CD8-positive, alpha-beta memory T cell (primary cell): ENCODE results near the gene NUDT7. TPM values are rescaled to one million over a fixed set of nuclear protein-coding genes. Genes with fewer than 3 reads are reported as not detected.

Experiments
- CTCF ChIA-PET: fragments of 350-600 bp; sonication (Branson Sonifier 250); formaldehyde crosslinking; loops from one replicate; lab custom pipeline; 2021; ENCODE audit warnings: antibody characterized with exemption; lab: Charles Lee
- POLR2A ChIA-PET: fragments of 350-600 bp; sonication (Branson Sonifier 250); formaldehyde crosslinking; loops from one replicate; lab custom pipeline; 2021; ENCODE audit warnings: antibody characterized with exemption; lab: Charles Lee
- DNase-seq, 5 donors: peaks; one replicate each; pipeline versions ENCODE4 v3.0.0 to v3.0.0-alpha.2; 2020 to 2022; ENCODE audit warnings: mixed read lengths in 1 of 5
- H3K27ac ChIP-seq: one replicate; pipeline ENCODE4 v1.7.0; 2013; ENCODE audit warnings: low read depth, mild to moderate bottlenecking, low read length, moderate library complexity
- H3K27me3 ChIP-seq: 2 replicates; pipeline ENCODE4 v1.7.0; 2013; ENCODE audit warnings: low read length, mild to moderate bottlenecking; ENCODE audit not compliant: insufficient read depth, poor library complexity, severe bottlenecking
- H3K36me3 ChIP-seq: 2 replicates; pipeline ENCODE4 v1.7.0; 2013; ENCODE audit warnings: mild to moderate bottlenecking, low read length, moderate library complexity; ENCODE audit not compliant: insufficient read depth
- H3K4me1 ChIP-seq: 2 replicates; pipeline ENCODE4 v1.7.0; 2013; ENCODE audit warnings: mild to moderate bottlenecking, low read length, moderate library complexity; ENCODE audit not compliant: insufficient read depth
- H3K4me3 ChIP-seq: 2 replicates; pipeline ENCODE4 v1.7.0; 2013; ENCODE audit warnings: mild to moderate bottlenecking, low read length
- H3K9me3 ChIP-seq: 2 replicates; pipeline ENCODE4 v1.7.0; 2013; ENCODE audit warnings: mild to moderate bottlenecking, low read length
- H3K27ac Mint-ChIP-seq, 8 donors: one replicate each; pipeline ENCODE4 v1.8.0; 2020 to 2021; ENCODE audit warnings: mixed read lengths in 8 of 8, mild to moderate bottlenecking in 6 of 8, inconsistent platforms in 3 of 8, moderate library complexity in 3 of 8
- H3K27me3 Mint-ChIP-seq, 2 donors: one replicate each; pipeline ENCODE4 v1.8.0; 2020 to 2021; ENCODE audit warnings: mixed read lengths in 2 of 2, mild to moderate bottlenecking in 1 of 2, moderate library complexity in 1 of 2
- H3K36me3 Mint-ChIP-seq, 3 donors: one replicate each; pipeline ENCODE4 v1.8.0; 2020 to 2021; ENCODE audit warnings: mixed read lengths in 3 of 3, inconsistent platforms in 1 of 3, mild to moderate bottlenecking in 1 of 3
- H3K4me1 Mint-ChIP-seq, 3 donors: one replicate each; pipeline ENCODE4 v1.8.0; 2020 to 2021; ENCODE audit warnings: mixed read lengths in 3 of 3, inconsistent platforms in 1 of 3, mild to moderate bottlenecking in 1 of 3
- H3K4me3 Mint-ChIP-seq, 7 donors: one replicate each; pipeline ENCODE4 v1.8.0; 2020 to 2021; ENCODE audit warnings: mixed read lengths in 7 of 7, mild to moderate bottlenecking in 6 of 7, moderate library complexity in 4 of 7, inconsistent platforms in 2 of 7
- H3K9me3 Mint-ChIP-seq, 5 donors: one replicate each; pipeline ENCODE4 v1.8.0; 2020 to 2022; ENCODE audit warnings: mixed read lengths in 5 of 5, mild to moderate bottlenecking in 3 of 5, moderate library complexity in 2 of 5, inconsistent platforms in 1 of 5
- polyA plus RNA-seq: library from polyadenylated mRNA; unstranded; fragments of 300-500 nt; fragmentation: Illumina TruSeq; gene quantifications from one replicate; pipeline ENCODE4 v1.2.3, GENCODE V29; 2021
- total RNA-seq, 2 experiments: library from RNA; stranded (reverse); gene quantifications; one replicate each; pipeline ENCODE4 v1.2.3, GENCODE V29; 2021

NUDT7 gene
- total and polyA plus RNA-seq, 3 experiments from 2014 or later: 4.4 to 18.0 (median 4.5) TPM

DNA sequence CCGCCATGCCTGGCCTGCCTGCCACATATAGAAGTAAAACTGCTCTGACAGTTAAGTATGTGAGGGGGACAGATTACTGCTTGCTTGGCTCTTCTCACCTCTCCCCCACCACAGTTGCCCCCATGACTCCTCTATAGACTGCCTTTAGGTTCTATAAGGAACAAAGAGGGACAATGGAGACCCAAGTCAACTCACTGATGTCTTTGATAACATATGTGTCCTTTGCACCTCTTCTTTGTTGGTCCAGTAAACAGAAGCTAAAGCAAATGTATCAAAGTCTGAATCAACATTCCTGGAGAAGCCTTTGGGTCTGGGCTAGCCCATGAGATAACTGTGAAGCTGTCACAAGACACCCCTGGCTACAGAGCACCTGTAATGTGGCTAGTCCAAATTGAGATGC, 27.1 kb downstream of the NUDT7 start:
- no peaks in the 10 kb centered on the region for H3K9me3 ChIP-seq
- no peak overlapping the region for H3K27ac ChIP-seq
- Mint-ChIP-seq H3K27me3 (peaks cover 1 to 35% of the 10 kb centered on the region in 2 donors), H3K9me3 (no peaks in the 10 kb centered on the region), H3K4me1 (no peaks in the 10 kb centered on the region), H3K4me3 (no peak overlapping the region), H3K27ac (no peak overlapping the region), H3K36me3 (no peaks in the 10 kb centered on the region)
- no peak for DNase-seq
- ChIA-PET POLR2A (no interaction called here), CTCF (no interaction called here)
- H3K4me3 ChIP-seq: no peak overlapping the region
- no peaks in the 10 kb centered on the region for H3K4me1 ChIP-seq
- H3K27me3 ChIP-seq: no peaks in the 10 kb centered on the region
- no peaks in the 10 kb centered on the region for H3K36me3 ChIP-seq

GRCh38 chr16:77758046-77758445, 35.7 kb downstream of the NUDT7 start:
- peaks cover 10 to 24% of the 10 kb centered on the region in 2 donors for H3K27me3 Mint-ChIP-seq
- H3K4me3 ChIP-seq: no peak overlapping the region
- DNase-seq: no peak
- no peak overlapping the region for H3K27ac ChIP-seq
- H3K4me3 Mint-ChIP-seq: no peak overlapping the region
- no peaks in the 10 kb centered on the region for H3K36me3 ChIP-seq
- no peaks in the 10 kb centered on the region for H3K9me3 ChIP-seq
- POLR2A ChIA-PET: no interaction called here
- no peaks in the 10 kb centered on the region for H3K9me3 Mint-ChIP-seq
- H3K27ac Mint-ChIP-seq: no peak overlapping the region
- H3K36me3 Mint-ChIP-seq: no peaks in the 10 kb centered on the region
- H3K4me1 Mint-ChIP-seq: no peaks in the 10 kb centered on the region
- no peaks in the 10 kb centered on the region for H3K4me1 ChIP-seq
- H3K27me3 ChIP-seq: no peaks in the 10 kb centered on the region
- CTCF ChIA-PET: interaction anchor here (0.7 kb wide), 1 partner anchor 167 kb away, joined by 3 read pairs; no protein-coding TSS in a partner anchor

DNA sequence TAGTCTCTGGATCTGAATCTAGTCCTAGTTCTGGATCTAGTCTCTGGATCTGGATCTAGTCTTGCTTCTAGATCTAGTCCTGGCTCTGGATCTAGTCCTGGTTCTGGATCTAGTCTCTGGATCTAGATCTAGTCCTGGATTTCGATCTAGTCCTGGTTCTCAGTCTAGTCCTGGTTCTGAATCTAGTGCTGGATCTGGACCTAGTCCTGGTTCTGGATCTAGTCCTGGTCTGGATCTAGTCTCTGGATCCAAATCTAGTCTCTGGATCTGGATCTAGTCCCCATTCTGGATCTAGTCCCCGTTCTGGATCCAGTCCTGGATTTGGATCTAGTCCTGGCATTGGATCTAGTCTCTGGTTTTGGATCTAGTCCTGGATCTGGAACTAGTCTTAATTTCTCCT, 36.2 kb downstream of the NUDT7 start:
- peaks cover 8 to 25% of the 10 kb centered on the region in 2 donors for H3K27me3 Mint-ChIP-seq
- no peaks in the 10 kb centered on the region for H3K4me1 Mint-ChIP-seq
- H3K27ac Mint-ChIP-seq: no peak overlapping the region
- H3K27me3 ChIP-seq: no peaks in the 10 kb centered on the region
- H3K9me3 Mint-ChIP-seq: no peaks in the 10 kb centered on the region
- H3K9me3 ChIP-seq: no peaks in the 10 kb centered on the region
- H3K36me3 Mint-ChIP-seq: no peaks in the 10 kb centered on the region
- no peak overlapping the region for H3K4me3 ChIP-seq
- ChIA-PET POLR2A (no interaction called here), CTCF (interaction anchor here (0.7 kb wide), 1 partner anchor 168 kb away, joined by 3 read pairs; no protein-coding TSS in a partner anchor)
- no peak overlapping the region for H3K4me3 Mint-ChIP-seq
- no peaks in the 10 kb centered on the region for H3K36me3 ChIP-seq
- DNase-seq: no peak
- H3K4me1 ChIP-seq: no peaks in the 10 kb centered on the region
- H3K27ac ChIP-seq: no peak overlapping the region

GRCh38 chr16:77759201-77759600, 36.9 kb downstream of the NUDT7 start:
- Histone ChIP-seq H3K27me3 (no peaks in the 10 kb centered on the region), H3K4me1 (no peaks in the 10 kb centered on the region), H3K9me3 (no peaks in the 10 kb centered on the region), H3K27ac (no peak overlapping the region), H3K36me3 (no peaks in the 10 kb centered on the region), H3K4me3 (no peak overlapping the region)
- Mint-ChIP-seq H3K27ac (no peak overlapping the region), H3K36me3 (no peaks in the 10 kb centered on the region), H3K27me3 (peaks cover 8 to 22% of the 10 kb centered on the region in 2 donors), H3K9me3 (no peaks in the 10 kb centered on the region), H3K4me3 (no peak overlapping the region), H3K4me1 (no peaks in the 10 kb centered on the region)
- CTCF ChIA-PET: no interaction called here
- POLR2A ChIA-PET: no interaction called here
- no peak for DNase-seq

DNA sequence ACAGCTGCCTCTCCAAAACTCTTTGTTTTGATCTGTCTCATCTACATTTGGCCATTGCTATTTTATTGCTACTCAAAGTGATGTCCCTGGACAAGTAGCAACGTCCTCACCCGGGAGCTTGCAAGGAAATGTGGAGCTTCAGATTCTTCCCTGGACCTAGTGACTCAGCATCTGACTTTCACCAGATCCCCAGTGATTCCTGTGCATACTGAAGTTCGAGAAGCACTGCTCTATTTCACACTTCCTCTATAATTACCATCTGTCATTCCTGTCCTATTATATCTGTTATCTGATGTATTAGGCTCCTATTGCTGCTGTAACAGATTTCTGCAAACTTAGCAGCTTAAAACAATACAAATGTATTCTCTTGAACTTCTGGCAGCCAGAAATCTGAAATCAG, 37.5 kb downstream of the NUDT7 start:
- peaks cover 7 to 22% of the 10 kb centered on the region in 2 donors for H3K27me3 Mint-ChIP-seq
- H3K27me3 ChIP-seq: no peaks in the 10 kb centered on the region
- H3K9me3 Mint-ChIP-seq: no peaks in the 10 kb centered on the region
- H3K36me3 ChIP-seq: no peaks in the 10 kb centered on the region
- H3K27ac ChIP-seq: no peak overlapping the region
- no peak for DNase-seq
- no peaks in the 10 kb centered on the region for H3K36me3 Mint-ChIP-seq
- H3K4me3 ChIP-seq: no peak overlapping the region
- ChIA-PET POLR2A (no interaction called here), CTCF (no interaction called here)
- no peak overlapping the region for H3K27ac Mint-ChIP-seq
- H3K9me3 ChIP-seq: no peaks in the 10 kb centered on the region
- no peak overlapping the region for H3K4me3 Mint-ChIP-seq
- no peaks in the 10 kb centered on the region for H3K4me1 Mint-ChIP-seq
- H3K4me1 ChIP-seq: no peaks in the 10 kb centered on the region

DNA sequence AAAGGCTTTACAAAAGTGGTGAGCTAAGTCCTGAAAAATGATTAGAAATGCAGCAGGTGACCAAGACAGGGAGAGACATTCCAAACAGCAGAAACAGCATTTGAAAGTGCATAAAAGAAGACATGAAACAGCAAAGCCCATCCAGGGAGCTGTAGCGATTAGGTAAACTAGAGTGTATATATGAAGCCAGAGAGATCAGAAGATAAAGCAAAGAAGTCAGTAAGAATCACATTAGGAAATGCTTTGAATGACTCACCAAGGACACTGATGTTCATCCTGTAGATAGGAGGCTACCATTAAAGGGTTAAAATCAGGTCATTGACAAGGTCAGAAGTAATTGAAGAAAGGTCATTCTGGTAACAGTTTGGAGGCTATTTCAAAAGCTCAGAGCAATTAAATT, 38.5 kb downstream of the NUDT7 start:
- Histone ChIP-seq H3K36me3 (no peaks in the 10 kb centered on the region), H3K9me3 (no peaks in the 10 kb centered on the region), H3K4me1 (no peaks in the 10 kb centered on the region), H3K4me3 (no peak overlapping the region), H3K27ac (no peak overlapping the region), H3K27me3 (no peaks in the 10 kb centered on the region)
- Mint-ChIP-seq H3K9me3 (no peaks in the 10 kb centered on the region), H3K27ac (no peak overlapping the region), H3K4me3 (no peak overlapping the region), H3K36me3 (no peaks in the 10 kb centered on the region), H3K4me1 (no peaks in the 10 kb centered on the region), H3K27me3 (peaks cover 9 to 17% of the 10 kb centered on the region in 2 donors)
- POLR2A ChIA-PET: no interaction called here
- CTCF ChIA-PET: interaction anchor here (0.9 kb wide), 1 partner anchor 10 kb away, joined by 3 read pairs; no protein-coding TSS in a partner anchor
- DNase-seq: no peak

DNA sequence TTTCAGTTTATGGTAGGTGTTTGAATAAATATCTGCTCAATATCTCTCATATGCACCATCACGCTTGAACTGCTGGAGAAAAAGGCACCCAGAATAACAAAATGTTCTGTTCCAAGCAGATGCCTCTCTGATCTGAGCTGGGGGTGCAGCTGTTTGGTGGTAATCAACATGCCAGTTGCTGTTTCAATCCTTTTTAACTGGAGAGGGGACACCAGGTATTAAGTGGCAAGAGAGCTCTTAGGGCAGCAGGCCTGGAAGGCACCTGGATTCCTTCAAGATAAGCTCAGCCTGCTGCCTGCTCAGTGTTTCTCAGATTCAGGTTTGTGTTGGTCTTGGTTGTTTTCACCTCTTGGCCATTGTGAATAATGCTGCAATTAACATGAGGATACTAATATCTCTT, 38.9 kb downstream of the NUDT7 start:
- Mint-ChIP-seq H3K27me3 (peaks cover 9 to 15% of the 10 kb centered on the region in 2 donors), H3K9me3 (no peaks in the 10 kb centered on the region), H3K27ac (no peak overlapping the region), H3K36me3 (no peaks in the 10 kb centered on the region), H3K4me1 (no peaks in the 10 kb centered on the region), H3K4me3 (no peak overlapping the region)
- no peaks in the 10 kb centered on the region for H3K4me1 ChIP-seq
- POLR2A ChIA-PET: no interaction called here
- H3K27ac ChIP-seq: no peak overlapping the region
- CTCF ChIA-PET: interaction anchor here (0.9 kb wide), 1 partner anchor 11 kb away, joined by 3 read pairs; no protein-coding TSS in a partner anchor
- no peak overlapping the region for H3K4me3 ChIP-seq
- no peak for DNase-seq
- H3K9me3 ChIP-seq: no peaks in the 10 kb centered on the region
- H3K27me3 ChIP-seq: no peaks in the 10 kb centered on the region
- no peaks in the 10 kb centered on the region for H3K36me3 ChIP-seq

- Histone ChIP-seq H3K36me3 (no peaks in the 10 kb centered on the region), H3K9me3 (no peaks in the 10 kb centered on the region), H3K27me3 (no peaks in the 10 kb centered on the region), H3K4me1 (no peaks in the 10 kb centered on the region), H3K27ac (no peak overlapping the region), H3K4me3 (no peak overlapping the region)
- H3K36me3 Mint-ChIP-seq: no peaks in the 10 kb centered on the region
- no peaks in the 10 kb centered on the region for H3K4me1 Mint-ChIP-seq
- CTCF ChIA-PET: no interaction called here
- peaks cover 9 to 15% of the 10 kb centered on the region in 2 donors for H3K27me3 Mint-ChIP-seq
- DNase-seq: no peak
- POLR2A ChIA-PET: no interaction called here
- no peak overlapping the region for H3K4me3 Mint-ChIP-seq
- no peak overlapping the region for H3K27ac Mint-ChIP-seq
- no peaks in the 10 kb centered on the region for H3K9me3 Mint-ChIP-seq
Observed at GRCh38 chr16:77762262-77762661, 39.9 kb downstream of the NUDT7 start.
